Kidney epithelial cell (primary cell): ENCODE results near the gene PHLDA3. TPM values are rescaled to one million over a fixed set of nuclear protein-coding genes. Genes with fewer than 3 reads are reported as not detected.

ENCODE experiments used
- DNase-seq: peaks from one replicate; pipeline ENCODE4 v3.0.0-alpha.2; 2010; ENCODE audit warnings: low read depth
- H3K27me3 ChIP-seq: 2 replicates; pipeline ENCODE4 v1.6.0; 2011; ENCODE audit warnings: low read length; ENCODE audit not compliant: control insufficient read depth, insufficient read depth
- H3K36me3 ChIP-seq: 2 replicates; pipeline ENCODE4 v1.5.1; 2011; ENCODE audit warnings: low read length; ENCODE audit not compliant: control insufficient read depth, insufficient read depth
- H3K4me3 ChIP-seq: 2 replicates; pipeline ENCODE4 v1.5.1; 2011; ENCODE audit warnings: low read depth, mild to moderate bottlenecking, control low read depth, low read length
- total RNA-seq: library from RNA; depleted of rRNA; stranded (reverse); fragments of >200 nt; gene quantifications from 2 replicates; pipeline ENCODE4 v1.2.3, GENCODE V29; 2015
- TF ChIP-seq, protein P1 (sequence below): IDR thresholded peaks from 2 replicates; pipeline ENCODE4 v1.5.1; 2011; ENCODE audit warnings: mild to moderate bottlenecking, moderate library complexity, low read length, control low read depth, inconsistent platforms; ENCODE audit not compliant: insufficient read depth, poor library complexity, severe bottlenecking

PHLDA3 gene
- total RNA-seq, 1 donor from 2014 or later: 130 TPM

DNA sequence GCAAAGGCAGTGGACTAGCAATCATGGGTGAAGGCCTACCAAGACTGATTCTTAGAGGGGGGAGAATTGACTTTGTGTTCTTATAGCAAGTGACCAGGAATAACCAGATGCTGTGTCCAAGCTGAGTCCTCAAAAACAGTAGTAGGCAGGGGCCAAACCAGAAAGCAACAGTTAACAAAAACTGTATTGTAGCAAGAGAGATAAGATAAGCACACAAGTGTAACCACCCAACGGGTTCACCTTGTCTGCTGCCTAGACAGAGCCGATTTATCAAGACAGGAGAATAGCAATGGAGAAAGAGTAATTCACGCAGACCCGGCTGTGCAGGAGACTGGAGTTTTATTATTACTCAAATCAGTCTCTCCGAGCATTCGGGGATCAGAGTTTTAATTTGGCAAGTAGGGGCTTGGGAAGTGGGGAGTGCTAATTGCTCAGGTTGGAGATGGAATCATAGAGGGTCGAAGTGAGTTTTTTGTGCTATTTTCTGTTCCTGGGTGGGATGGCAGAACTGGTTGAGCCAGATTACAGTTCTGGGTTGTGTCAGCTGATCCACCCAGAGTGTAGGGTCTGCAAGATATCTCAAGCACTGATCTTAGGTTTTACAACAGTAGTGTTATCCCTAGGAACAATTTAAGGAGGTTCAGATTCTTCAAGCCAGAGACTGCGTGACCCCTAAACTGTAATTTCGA lies 46.2 kb upstream of the PHLDA3 start:
- no peak for DNase-seq
- Histone ChIP-seq H3K27me3 (no peaks in the 10 kb centered on the region), H3K36me3 (no peaks in the 10 kb centered on the region), H3K4me3 (no peak overlapping the region)
- TF ChIP-seq, protein P1, sequence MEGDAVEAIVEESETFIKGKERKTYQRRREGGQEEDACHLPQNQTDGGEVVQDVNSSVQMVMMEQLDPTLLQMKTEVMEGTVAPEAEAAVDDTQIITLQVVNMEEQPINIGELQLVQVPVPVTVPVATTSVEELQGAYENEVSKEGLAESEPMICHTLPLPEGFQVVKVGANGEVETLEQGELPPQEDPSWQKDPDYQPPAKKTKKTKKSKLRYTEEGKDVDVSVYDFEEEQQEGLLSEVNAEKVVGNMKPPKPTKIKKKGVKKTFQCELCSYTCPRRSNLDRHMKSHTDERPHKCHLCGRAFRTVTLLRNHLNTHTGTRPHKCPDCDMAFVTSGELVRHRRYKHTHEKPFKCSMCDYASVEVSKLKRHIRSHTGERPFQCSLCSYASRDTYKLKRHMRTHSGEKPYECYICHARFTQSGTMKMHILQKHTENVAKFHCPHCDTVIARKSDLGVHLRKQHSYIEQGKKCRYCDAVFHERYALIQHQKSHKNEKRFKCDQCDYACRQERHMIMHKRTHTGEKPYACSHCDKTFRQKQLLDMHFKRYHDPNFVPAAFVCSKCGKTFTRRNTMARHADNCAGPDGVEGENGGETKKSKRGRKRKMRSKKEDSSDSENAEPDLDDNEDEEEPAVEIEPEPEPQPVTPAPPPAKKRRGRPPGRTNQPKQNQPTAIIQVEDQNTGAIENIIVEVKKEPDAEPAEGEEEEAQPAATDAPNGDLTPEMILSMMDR: no peak

DNA sequence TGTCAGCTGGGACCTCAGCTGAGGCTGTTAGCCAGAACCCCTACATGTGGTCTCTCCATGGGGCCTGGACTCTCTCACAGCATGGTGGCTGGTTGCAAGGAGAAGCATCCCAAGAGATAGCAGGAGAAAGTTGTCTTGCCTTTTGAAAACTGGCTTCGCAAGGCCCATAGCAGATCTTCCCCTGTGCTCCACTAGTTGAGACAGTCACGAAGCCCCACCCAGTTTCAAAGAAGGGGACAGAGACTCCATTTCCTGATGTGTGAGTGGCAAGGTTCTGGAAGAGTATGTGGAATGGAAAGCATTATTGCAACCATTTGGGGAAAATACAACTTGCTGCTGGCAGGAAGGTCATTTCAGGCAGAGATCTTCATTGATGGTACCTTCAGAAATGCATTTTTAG lies 45.5 kb upstream of the PHLDA3 start:
- TF ChIP-seq, protein P1: no peak
- no peak overlapping the region for H3K4me3 ChIP-seq
- DNase-seq: no peak
- H3K27me3 ChIP-seq: no peaks in the 10 kb centered on the region
- no peaks in the 10 kb centered on the region for H3K36me3 ChIP-seq

DNA sequence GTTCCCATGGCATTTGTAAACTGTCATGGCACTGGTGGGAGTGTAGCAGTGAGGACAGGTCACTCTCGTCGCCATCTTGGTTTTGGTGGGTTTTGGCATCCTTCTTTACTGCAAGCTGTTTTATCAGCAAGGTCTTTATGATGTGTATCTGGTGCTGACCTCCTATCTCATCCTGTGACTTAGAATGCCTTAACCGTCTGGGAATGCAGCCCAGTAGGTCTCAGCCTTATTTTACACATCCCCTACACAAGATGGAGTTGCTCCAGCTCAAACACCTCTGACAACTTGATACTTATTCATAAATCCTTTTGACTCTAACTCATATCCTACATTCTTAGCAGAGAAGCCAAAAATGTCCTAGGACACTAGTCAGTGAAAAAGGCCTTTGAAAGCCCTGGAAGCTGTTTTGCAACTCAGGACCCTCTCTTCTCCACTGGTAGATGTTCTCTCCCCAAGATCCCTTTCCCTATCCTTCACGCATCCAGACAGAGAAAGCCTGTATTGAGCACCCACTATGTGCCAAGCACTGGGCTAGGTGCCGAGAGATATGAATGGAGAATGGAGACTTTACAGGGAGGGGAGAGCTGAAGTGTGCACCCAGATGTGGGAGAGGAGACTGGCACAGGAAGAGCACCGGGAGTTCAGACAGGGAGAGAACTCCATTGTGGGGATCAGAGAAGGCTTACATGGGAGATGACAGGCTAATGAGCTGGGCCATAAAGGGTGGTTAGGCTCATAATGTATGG lies 44.7 kb upstream of the PHLDA3 start:
- TF ChIP-seq, protein P1: no peak
- DNase-seq: no peak
- Histone ChIP-seq H3K27me3 (no peaks in the 10 kb centered on the region), H3K4me3 (no peak overlapping the region), H3K36me3 (no peaks in the 10 kb centered on the region)

DNA sequence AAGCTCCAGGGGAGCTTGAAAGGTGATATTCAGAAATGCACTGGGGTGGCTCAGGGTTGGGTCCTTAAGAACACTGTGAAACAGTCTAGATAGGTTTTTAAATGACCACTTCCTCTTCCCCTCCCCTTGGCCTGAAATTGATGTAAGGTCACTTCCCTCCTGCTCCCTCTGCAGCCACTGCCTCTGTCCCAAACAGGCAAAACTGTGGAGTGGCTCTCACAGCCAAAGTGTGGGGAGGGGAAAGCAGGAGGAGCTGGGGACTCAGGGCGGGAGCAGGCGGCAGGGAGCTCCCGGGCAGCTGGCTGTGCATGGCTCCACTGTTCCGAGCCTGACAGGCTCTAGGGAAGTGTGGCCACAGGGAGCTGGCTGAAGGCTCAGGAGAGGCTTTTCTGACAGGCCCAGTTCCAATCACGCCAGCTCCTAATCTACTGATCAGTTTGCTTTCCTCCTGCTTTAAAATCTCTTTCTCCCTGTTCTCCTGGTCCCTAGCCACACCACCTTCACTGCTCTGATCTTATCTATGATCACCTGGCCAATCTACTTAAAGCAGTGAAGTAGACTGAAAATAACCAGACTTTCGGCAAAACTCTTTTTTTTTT lies 43.1 kb upstream of the PHLDA3 start:
- TF ChIP-seq, protein P1: no peak
- DNase-seq: no peak
- no peaks in the 10 kb centered on the region for H3K27me3 ChIP-seq
- no peaks in the 10 kb centered on the region for H3K36me3 ChIP-seq
- no peak overlapping the region for H3K4me3 ChIP-seq

DNA sequence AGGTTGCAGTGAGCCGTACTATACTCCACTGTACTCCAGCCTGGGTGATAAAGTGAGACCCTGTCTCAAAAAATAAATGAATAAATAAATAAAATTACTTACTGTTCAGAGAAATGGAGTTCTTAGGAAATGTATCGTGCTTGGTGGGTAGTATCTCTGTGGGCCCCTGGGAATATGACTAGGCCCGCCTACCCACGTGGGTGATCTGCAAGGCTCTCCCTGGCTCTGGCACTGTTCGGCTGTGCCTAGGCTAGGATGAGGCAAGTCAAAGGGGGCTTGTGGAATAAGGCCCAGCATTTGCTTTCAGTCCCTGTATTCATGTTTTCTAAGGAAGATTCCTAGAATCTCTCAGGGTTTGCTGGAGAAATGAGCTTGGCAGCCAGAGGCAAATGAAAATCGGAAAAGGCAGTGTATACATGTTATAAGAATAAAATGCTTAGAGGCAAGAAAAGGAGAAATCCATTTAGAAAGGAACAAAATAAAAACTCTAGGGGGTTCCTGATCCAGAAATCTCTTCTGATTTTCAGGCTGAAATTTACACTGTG lies 42.5 kb upstream of the PHLDA3 start:
- DNase-seq: no peak
- Histone ChIP-seq H3K27me3 (no peaks in the 10 kb centered on the region), H3K36me3 (no peaks in the 10 kb centered on the region), H3K4me3 (no peak overlapping the region)
- TF ChIP-seq, protein P1: no peak
